KMS-11 (cell line): ENCODE data around the gene FABP6.

Experiments used
- H2AFZ ChIP-seq: fragments of 200-600 bp; sonication (generic); 2 replicates; pipeline ENCODE4 v1.6.1; 2016; ENCODE audit warnings: antibody characterized with exemption, mixed run types, low read depth
- H3K27ac ChIP-seq: fragments of 200-600 bp; sonication (generic); 2 replicates; pipeline ENCODE4 v1.6.1; 2016; ENCODE audit warnings: mild to moderate bottlenecking, mixed run types
- H3K27me3 ChIP-seq: fragments of 200-600 bp; sonication (generic); 2 replicates; pipeline ENCODE4 v1.6.1; 2017; ENCODE audit warnings: mild to moderate bottlenecking, low read depth, mixed run types, moderate library complexity; ENCODE audit not compliant: insufficient read depth
- H3K36me3 ChIP-seq: fragments of 200-600 bp; sonication (generic); 2 replicates; pipeline ENCODE4 v1.6.1; 2017; ENCODE audit warnings: mild to moderate bottlenecking, mixed run types; ENCODE audit not compliant: insufficient read depth
- H3K4me1 ChIP-seq: fragments of 200-600 bp; sonication (generic); 2 replicates; pipeline ENCODE4 v1.6.1; 2016; ENCODE audit warnings: mild to moderate bottlenecking, low read depth, mixed run types; ENCODE audit not compliant: poor library complexity, severe bottlenecking
- H3K4me2 ChIP-seq: fragments of 200-600 bp; sonication (generic); 2 replicates; pipeline ENCODE4 v1.7.0; 2016; ENCODE audit warnings: mild to moderate bottlenecking, mixed run types
- H3K4me3 ChIP-seq: fragments of 200-600 bp; sonication (generic); IDR thresholded peaks from 2 replicates; pipeline ENCODE4 v1.6.1; 2017; ENCODE audit warnings: low read depth, low read length, mixed read lengths; ENCODE audit not compliant: insufficient read depth
- H3K79me2 ChIP-seq: fragments of 200-600 bp; sonication (generic); 2 replicates; pipeline ENCODE4 v1.6.1; 2016; ENCODE audit warnings: low read depth, mixed run types; ENCODE audit not compliant: insufficient read depth
- H3K9ac ChIP-seq: fragments of 200-600 bp; sonication (generic); 2 replicates; pipeline ENCODE4 v1.6.1; 2016; ENCODE audit warnings: mild to moderate bottlenecking, mixed run types
- H4K20me1 ChIP-seq: fragments of 200-600 bp; sonication (generic); 2 replicates; pipeline ENCODE4 v1.6.1; 2016; ENCODE audit warnings: mild to moderate bottlenecking, mixed run types; ENCODE audit not compliant: insufficient read depth
- CTCF ChIP-seq: fragments of 200-600 bp; sonication (generic); conservative IDR thresholded peaks from 2 replicates; pipeline ENCODE4 v1.6.1; 2017; ENCODE audit warnings: low read depth, mild to moderate bottlenecking, antibody characterized with exemption, low read length, moderate library complexity, mixed read lengths

The FABP6 gene

GRCh38 chr5:160185626-160186360 is 43.5 kb upstream of the FABP6 start:
- H3K27ac ChIP-seq, result no peak overlapping the region
- no peak overlapping the region for H3K4me3 ChIP-seq
- H3K79me2 ChIP-seq, result no peaks in the 10 kb centered on the region
- H4K20me1 ChIP-seq, result no peaks in the 10 kb centered on the region
- H3K27me3 ChIP-seq, result no peaks in the 10 kb centered on the region
- no peak overlapping the region for H2AFZ ChIP-seq
- no peaks in the 10 kb centered on the region for H3K36me3 ChIP-seq
- no peak overlapping the region for H3K9ac ChIP-seq
- no peaks in the 10 kb centered on the region for H3K4me1 ChIP-seq
- TF ChIP-seq CTCF, result no peak
- H3K4me2 ChIP-seq, result no peak overlapping the region

- Histone ChIP-seq H3K4me2 (no peak overlapping the region), H3K4me1 (no peaks in the 10 kb centered on the region), H2AFZ (no peak overlapping the region), H3K9ac (no peak overlapping the region), H4K20me1 (no peaks in the 10 kb centered on the region), H3K27ac (no peak overlapping the region), H3K4me3 (no peak overlapping the region), H3K79me2 (no peaks in the 10 kb centered on the region), H3K36me3 (no peaks in the 10 kb centered on the region), H3K27me3 (no peaks in the 10 kb centered on the region)
- no peak for TF ChIP-seq CTCF
Measured at GRCh38 chr5:160186480-160186879, 42.8 kb upstream of the FABP6 start.

GRCh38 chr5:160187091-160187490 is 42.2 kb upstream of the FABP6 start:
- Histone ChIP-seq H3K4me3 (no peak overlapping the region), H3K4me1 (no peaks in the 10 kb centered on the region), H3K4me2 (no peak overlapping the region), H3K36me3 (no peaks in the 10 kb centered on the region), H3K9ac (no peak overlapping the region), H3K27me3 (no peaks in the 10 kb centered on the region), H3K27ac (no peak overlapping the region), H3K79me2 (no peaks in the 10 kb centered on the region), H2AFZ (no peak overlapping the region), H4K20me1 (no peaks in the 10 kb centered on the region)
- no peak for TF ChIP-seq CTCF

- Histone ChIP-seq H3K27ac (no peak overlapping the region), H3K4me2 (no peak overlapping the region), H3K9ac (no peak overlapping the region)
Measured at GRCh38 chr5:160188141-160189015, 40.9 kb upstream of the FABP6 start.

More at GRCh38 chr5:160188141-160189015, 40.9 kb upstream of the FABP6 start:
- H3K79me2 ChIP-seq, result no peaks in the 10 kb centered on the region
- no peak overlapping the region for H3K4me3 ChIP-seq
- no peaks in the 10 kb centered on the region for H3K36me3 ChIP-seq
- H3K27me3 ChIP-seq, result no peaks in the 10 kb centered on the region
- no peaks in the 10 kb centered on the region for H4K20me1 ChIP-seq
- H3K4me1 ChIP-seq, result no peaks in the 10 kb centered on the region
- no peak for TF ChIP-seq CTCF
- H2AFZ ChIP-seq, result no peak overlapping the region
